ENCODE measurements around the gene LRRK1.

LRRK1 gene

GRCh38 chr15:100889385-100890050 is 29.6 kb upstream of the LRRK1 start:
- no peaks in the 10 kb centered on the region for H3K9me3 Mint-ChIP-seq
- no peak overlapping the region for H3K4me3 Mint-ChIP-seq
- TF ChIP-seq, protein P1, sequence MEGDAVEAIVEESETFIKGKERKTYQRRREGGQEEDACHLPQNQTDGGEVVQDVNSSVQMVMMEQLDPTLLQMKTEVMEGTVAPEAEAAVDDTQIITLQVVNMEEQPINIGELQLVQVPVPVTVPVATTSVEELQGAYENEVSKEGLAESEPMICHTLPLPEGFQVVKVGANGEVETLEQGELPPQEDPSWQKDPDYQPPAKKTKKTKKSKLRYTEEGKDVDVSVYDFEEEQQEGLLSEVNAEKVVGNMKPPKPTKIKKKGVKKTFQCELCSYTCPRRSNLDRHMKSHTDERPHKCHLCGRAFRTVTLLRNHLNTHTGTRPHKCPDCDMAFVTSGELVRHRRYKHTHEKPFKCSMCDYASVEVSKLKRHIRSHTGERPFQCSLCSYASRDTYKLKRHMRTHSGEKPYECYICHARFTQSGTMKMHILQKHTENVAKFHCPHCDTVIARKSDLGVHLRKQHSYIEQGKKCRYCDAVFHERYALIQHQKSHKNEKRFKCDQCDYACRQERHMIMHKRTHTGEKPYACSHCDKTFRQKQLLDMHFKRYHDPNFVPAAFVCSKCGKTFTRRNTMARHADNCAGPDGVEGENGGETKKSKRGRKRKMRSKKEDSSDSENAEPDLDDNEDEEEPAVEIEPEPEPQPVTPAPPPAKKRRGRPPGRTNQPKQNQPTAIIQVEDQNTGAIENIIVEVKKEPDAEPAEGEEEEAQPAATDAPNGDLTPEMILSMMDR (IDR thresholded peaks at IDR 0.05; ENCODE audit: unreplicated experiment in 3 of 3): no peak
- H3K36me3 Mint-ChIP-seq (ENCODE audit: low read depth): no peaks in the 10 kb centered on the region
- peak overlapping the region in 1 of 3 experiments; percentile 29 for H3K27ac Mint-ChIP-seq
- peaks cover 72% of the 10 kb centered on the region for H3K27me3 Mint-ChIP-seq (ENCODE audit: low read depth)
- H3K4me1 Mint-ChIP-seq: peaks cover 12% of the 10 kb centered on the region

DNA sequence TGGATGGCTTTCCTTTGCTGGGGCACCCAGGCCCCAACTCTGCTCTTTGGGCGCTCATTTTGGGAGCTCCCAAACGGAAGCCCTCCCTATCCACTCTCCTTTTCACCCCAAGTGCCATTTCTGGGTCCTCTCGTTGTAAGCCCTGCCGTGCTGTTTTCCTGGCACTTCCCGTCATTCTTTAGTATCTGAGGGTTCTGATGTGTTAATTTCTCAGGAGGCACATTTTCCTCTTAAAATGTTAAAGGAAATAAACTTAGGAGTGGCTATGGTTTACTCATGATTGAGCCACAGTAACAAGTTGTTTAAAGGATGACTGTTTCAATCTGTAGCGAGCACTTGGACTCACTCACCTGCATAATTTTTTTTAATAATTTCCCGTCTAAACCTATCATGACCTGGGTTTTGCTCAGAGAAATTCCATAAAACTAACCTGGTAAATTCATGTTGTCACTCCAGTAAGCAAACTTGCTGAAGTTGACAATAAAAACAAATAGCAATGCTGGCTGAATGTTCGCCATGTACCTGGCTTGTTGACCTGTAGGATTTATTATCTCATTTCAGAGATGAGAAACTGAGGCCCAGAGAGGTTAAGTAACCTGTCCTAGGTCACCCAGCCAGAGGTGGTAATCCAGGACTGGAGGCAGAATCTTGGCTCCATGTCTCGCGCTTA is 29.0 kb upstream of the LRRK1 start:
- no peak overlapping the region for H3K27ac Mint-ChIP-seq
- TF ChIP-seq, protein P1 (IDR thresholded peaks at IDR 0.05; ENCODE audit: unreplicated experiment in 3 of 3): no peak

GRCh38 chr15:100890850-100891249 is 28.3 kb upstream of the LRRK1 start:
- H3K4me3 Mint-ChIP-seq: no peak overlapping the region
- TF ChIP-seq, protein P1 (IDR thresholded peaks at IDR 0.05; ENCODE audit: unreplicated experiment in 3 of 3): no peak
- no peaks in the 10 kb centered on the region for H3K36me3 Mint-ChIP-seq (ENCODE audit: low read depth)
- no peaks in the 10 kb centered on the region for H3K9me3 Mint-ChIP-seq
- H3K27me3 Mint-ChIP-seq (ENCODE audit: low read depth): peaks cover 67% of the 10 kb centered on the region
- peaks cover 12% of the 10 kb centered on the region for H3K4me1 Mint-ChIP-seq
- H3K27ac Mint-ChIP-seq: no peak overlapping the region

More for the DNA sequence above, 29.0 kb upstream of the LRRK1 start:
- H3K4me1 Mint-ChIP-seq: peaks cover 12% of the 10 kb centered on the region
- H3K4me3 Mint-ChIP-seq: no peak overlapping the region
- no peaks in the 10 kb centered on the region for H3K36me3 Mint-ChIP-seq (ENCODE audit: low read depth)
- H3K9me3 Mint-ChIP-seq: no peaks in the 10 kb centered on the region
- H3K27me3 Mint-ChIP-seq (ENCODE audit: low read depth): peaks cover 69% of the 10 kb centered on the region

DNA sequence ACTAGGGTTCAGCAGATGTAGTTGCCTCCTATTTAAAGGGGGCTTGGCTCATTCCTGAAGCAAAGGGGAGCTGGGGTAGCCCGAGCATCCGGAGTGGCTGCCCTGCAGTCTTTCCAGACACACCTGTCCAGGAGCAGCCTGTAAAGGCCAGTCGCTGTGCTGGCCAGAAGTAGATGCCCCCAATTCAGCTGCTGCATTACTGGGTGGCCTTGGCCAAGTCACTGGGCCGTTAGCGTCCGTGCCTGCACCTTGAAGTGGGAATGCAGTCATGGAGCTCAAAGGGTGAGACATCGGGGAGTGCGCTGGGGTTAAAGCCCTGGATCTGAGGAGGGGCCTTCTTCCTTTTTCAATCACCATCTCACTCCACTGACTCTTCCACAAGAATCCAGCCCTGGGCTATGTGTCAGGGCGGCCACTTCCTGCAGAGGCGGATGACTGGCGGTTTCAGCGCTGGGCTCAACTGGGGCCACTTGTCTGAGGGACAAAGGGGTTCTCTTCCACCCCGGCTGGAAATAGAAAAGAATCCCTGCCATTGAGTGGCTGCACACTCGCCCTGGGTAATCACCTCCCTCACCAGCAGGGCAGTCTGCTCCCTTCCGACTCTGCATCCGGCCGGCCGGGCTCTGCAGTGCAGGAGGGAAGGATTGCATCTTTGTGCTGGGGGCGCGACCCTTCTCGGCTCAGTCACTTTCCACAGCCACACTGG is 27.7 kb upstream of the LRRK1 start:
- peaks cover 12% of the 10 kb centered on the region for H3K4me1 Mint-ChIP-seq
- peaks cover 62% of the 10 kb centered on the region for H3K27me3 Mint-ChIP-seq (ENCODE audit: low read depth)
- TF ChIP-seq, protein P1 (IDR thresholded peaks at IDR 0.05; ENCODE audit: unreplicated experiment in 3 of 3): no peak
- H3K4me3 Mint-ChIP-seq: no peak overlapping the region
- H3K36me3 Mint-ChIP-seq (ENCODE audit: low read depth): no peaks in the 10 kb centered on the region
- no peaks in the 10 kb centered on the region for H3K9me3 Mint-ChIP-seq
- no peak overlapping the region for H3K27ac Mint-ChIP-seq

- TF ChIP-seq, protein P1 (IDR thresholded peaks at IDR 0.05; ENCODE audit: unreplicated experiment in 3 of 3): no peak
- no peak overlapping the region for H3K4me3 Mint-ChIP-seq
- H3K9me3 Mint-ChIP-seq: no peaks in the 10 kb centered on the region
- no peaks in the 10 kb centered on the region for H3K36me3 Mint-ChIP-seq (ENCODE audit: low read depth)
- H3K27ac Mint-ChIP-seq: no peak overlapping the region
- peaks cover 57% of the 10 kb centered on the region for H3K27me3 Mint-ChIP-seq (ENCODE audit: low read depth)
- peaks cover 12% of the 10 kb centered on the region for H3K4me1 Mint-ChIP-seq
Observed at GRCh38 chr15:100892013-100892355, 27.2 kb upstream of the LRRK1 start.
